K562 (cell line): ENCODE results near the gene KEL. TPM values are rescaled to one million over a fixed set of nuclear protein-coding genes. Genes with fewer than 3 reads are reported as not detected.

Experiments used
- ARNT ChIP-seq, 2 experiments: fragments of 450-650 bp; IDR thresholded peaks; 2 replicates each; pipeline ENCODE4 v1.6.1; 2016; ENCODE audit warnings: mild to moderate bottlenecking in 1 of 2
- CREM ChIP-seq: IDR thresholded peaks from 2 replicates; pipeline ENCODE4 v1.6.1; 2014; ENCODE audit warnings: antibody characterized with exemption, low read depth
- GATAD2B ChIP-seq: fragments of 450-650 bp; IDR thresholded peaks from 2 replicates; pipeline ENCODE4 v1.6.1; 2017; ENCODE audit warnings: mild to moderate bottlenecking, borderline replicate concordance
- KLF10 ChIP-seq: fragments of 250-450 bp; sonication (Bioruptor Pico); IDR thresholded peaks from 2 replicates; pipeline ENCODE4 v1.6.1; 2021; ENCODE audit warnings: matching md5 sums
- MTF1 ChIP-seq: fragments of 250-450 bp; sonication (Bioruptor Pico); IDR thresholded peaks from 2 replicates; pipeline ENCODE4 v1.9.0; 2021; ENCODE audit warnings: moderate library complexity, mild to moderate bottlenecking, inconsistent platforms, borderline replicate concordance
- PHF8 ChIP-seq: fragments of 200-600 bp; sonication (generic); IDR thresholded peaks from 2 replicates; pipeline ENCODE4 v1.6.1; 2012; ENCODE audit warnings: mixed run types, mild to moderate bottlenecking, inconsistent platforms, low read length, moderate library complexity, borderline replicate concordance
- POLR3A ChIP-seq: IDR thresholded peaks from 2 replicates; pipeline ENCODE4 v1.6.1; 2011; ENCODE audit warnings: borderline replicate concordance, mild to moderate bottlenecking, moderate library complexity; ENCODE audit not compliant: insufficient read length, insufficient read depth; ENCODE audit errors: extremely low read depth
- SMARCC2 ChIP-seq: fragments of 450-650 bp; IDR thresholded peaks from 2 replicates; pipeline ENCODE4 v1.6.1; 2017; ENCODE audit warnings: antibody characterized with exemption, moderate library complexity, mild to moderate bottlenecking, low read depth
- ZBTB7A ChIP-seq: IDR thresholded peaks from 2 replicates; pipeline ENCODE4 v1.6.1; 2011; ENCODE audit warnings: low read depth, mild to moderate bottlenecking, low read length, moderate library complexity, borderline replicate concordance; ENCODE audit not compliant: control insufficient read depth
- ZNF165 ChIP-seq: fragments of 250-450 bp; sonication (Bioruptor Pico); IDR thresholded peaks from 2 replicates; pipeline ENCODE4 v1.4.0; 2020; ENCODE audit warnings: borderline replicate concordance
- ZNF274 ChIP-seq: IDR thresholded peaks from 2 replicates; pipeline ENCODE4 v1.6.1; 2011; ENCODE audit warnings: low read depth, mild to moderate bottlenecking, low read length, moderate library complexity, borderline replicate concordance
- ZNF282 ChIP-seq: sonication (generic); formaldehyde crosslinking; IDR thresholded peaks from 2 replicates; pipeline ENCODE4 v1.8.1; 2023; ENCODE audit warnings: missing genetic modification reagents
- ZNF41 ChIP-seq: fragments of 250-450 bp; sonication (Bioruptor Pico); conservative IDR thresholded peaks from 2 replicates; pipeline ENCODE4 v1.4.0; 2020; ENCODE audit warnings: mild to moderate bottlenecking
- ZNF589 ChIP-seq: fragments of 200-800 bp; sonication (Bioruptor generic); IDR thresholded peaks from 2 replicates; pipeline ENCODE4 v1.6.1; 2016; ENCODE audit warnings: low read depth, missing genetic modification characterization, missing compliant biosample characterization
- polyA plus RNA-seq, 8 experiments: library from polyadenylated mRNA; depleted of rRNA in 4 of 8; stranded (reverse) in 5 of 8; unstranded in 3 of 8; fragments of >200 nt; fragmentation: Nextera tagmentation in 2 of 8; fragmentation: Illumina TruSeq in 1 of 8; extraction: Ambion mirVana in 2 of 8; extraction: Trizol in 1 of 8; gene quantifications; 2 replicates each; pipeline versions ENCODE4 v1.2.1 to v1.2.3, GENCODE V29; 2011 to 2014; ENCODE audit warnings: inconsistent platforms in 1 of 8, missing spikeins in 1 of 8
- total RNA-seq, 7 experiments: library from RNA; depleted of rRNA in 6 of 7; stranded (reverse); fragments of >200 nt in 6 of 7; fragmentation: Illumina TruSeq in 2 of 7; extraction: Trizol in 2 of 7; gene quantifications; 2 replicates each; pipeline versions ENCODE4 v1.2.1 to v1.2.3, GENCODE V29; 2011 to 2021; ENCODE audit warnings: low replicate concordance in 1 of 7
- TF ChIP-seq, protein P1 (sequence below): fragments of 150-350 bp; conservative IDR thresholded peaks from 2 replicates; pipeline ENCODE4 v1.6.1; 2014; ENCODE audit warnings: low read length
- TF ChIP-seq, protein P2 (sequence below), 2 experiments: fragments of 200-800 bp in 1 of 2; sonication (Bioruptor generic) in 1 of 2; sonication (generic) in 1 of 2; formaldehyde crosslinking in 1 of 2; IDR thresholded peaks in 1 of 2; conservative IDR thresholded peaks in 1 of 2; 2 replicates each; pipeline versions ENCODE4 v1.5.0 to v1.6.1; 2016 to 2020; ENCODE audit warnings: missing compliant biosample characterization in 1 of 2, missing genetic modification characterization in 1 of 2, missing genetic modification reagents in 1 of 2

The KEL gene
- total and polyA plus RNA-seq, 9 of the 15 experiments (the other 6 are each of a cell fraction or from before 2014, with no cell fraction given): 9.0 to 47.4 (median 22.2) TPM

DNA sequence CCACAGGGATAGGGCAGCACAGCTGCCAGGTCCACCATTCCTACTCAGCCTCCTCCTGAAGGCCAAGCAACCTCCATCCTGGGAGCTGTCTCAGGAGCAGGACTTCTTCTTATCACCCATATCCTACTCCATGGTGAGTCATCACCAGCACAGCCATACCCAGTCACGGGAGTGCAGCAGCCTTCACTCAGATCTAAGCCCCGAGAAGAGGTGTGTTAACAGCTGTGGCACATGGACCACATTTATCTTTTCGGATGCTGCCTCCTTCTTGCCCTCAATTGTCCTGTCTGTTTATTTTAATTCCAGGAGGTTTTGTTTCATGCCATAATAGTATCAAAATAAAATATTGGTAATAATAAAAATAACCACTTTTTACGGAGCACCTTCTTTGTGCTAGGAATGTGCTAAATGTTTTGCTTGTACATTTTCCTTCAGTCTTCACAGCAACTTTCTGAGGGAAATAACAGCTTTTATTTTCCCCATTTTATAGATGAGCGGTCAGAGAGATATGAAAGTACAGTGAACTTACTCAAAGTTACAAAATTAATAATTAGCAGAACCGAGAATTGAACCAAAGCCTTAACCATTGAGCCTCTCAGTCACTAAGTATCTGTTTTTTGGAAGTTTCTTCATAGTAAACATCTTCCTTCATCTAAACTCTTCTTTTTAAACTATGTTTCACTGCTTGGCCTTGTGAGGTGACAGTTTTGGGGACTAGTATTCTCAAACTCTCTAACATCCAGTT lies 2.5 kb upstream of the KEL start (continued):
- TF ChIP-seq GATAD2B (no peak), PHF8 (no peak), ZNF165 (no peak), KLF10 (CRISPR knock-in tag) (no peak), ZNF282 (CRISPR knock-in tag) (no peak), CREM (peak; percentile 69), ZBTB7A (no peak), ZNF589 (CRISPR knock-in tag) (no peak), ZNF41 (no peak), POLR3A (no peak), ZNF274 (no peak), ARNT (IDR thresholded peaks at IDR 0.05) (no peak), MTF1 (no peak), SMARCC2 (peak; percentile 72; the same call in 1 of the 2 replicates)
- TF ChIP-seq, protein P1, sequence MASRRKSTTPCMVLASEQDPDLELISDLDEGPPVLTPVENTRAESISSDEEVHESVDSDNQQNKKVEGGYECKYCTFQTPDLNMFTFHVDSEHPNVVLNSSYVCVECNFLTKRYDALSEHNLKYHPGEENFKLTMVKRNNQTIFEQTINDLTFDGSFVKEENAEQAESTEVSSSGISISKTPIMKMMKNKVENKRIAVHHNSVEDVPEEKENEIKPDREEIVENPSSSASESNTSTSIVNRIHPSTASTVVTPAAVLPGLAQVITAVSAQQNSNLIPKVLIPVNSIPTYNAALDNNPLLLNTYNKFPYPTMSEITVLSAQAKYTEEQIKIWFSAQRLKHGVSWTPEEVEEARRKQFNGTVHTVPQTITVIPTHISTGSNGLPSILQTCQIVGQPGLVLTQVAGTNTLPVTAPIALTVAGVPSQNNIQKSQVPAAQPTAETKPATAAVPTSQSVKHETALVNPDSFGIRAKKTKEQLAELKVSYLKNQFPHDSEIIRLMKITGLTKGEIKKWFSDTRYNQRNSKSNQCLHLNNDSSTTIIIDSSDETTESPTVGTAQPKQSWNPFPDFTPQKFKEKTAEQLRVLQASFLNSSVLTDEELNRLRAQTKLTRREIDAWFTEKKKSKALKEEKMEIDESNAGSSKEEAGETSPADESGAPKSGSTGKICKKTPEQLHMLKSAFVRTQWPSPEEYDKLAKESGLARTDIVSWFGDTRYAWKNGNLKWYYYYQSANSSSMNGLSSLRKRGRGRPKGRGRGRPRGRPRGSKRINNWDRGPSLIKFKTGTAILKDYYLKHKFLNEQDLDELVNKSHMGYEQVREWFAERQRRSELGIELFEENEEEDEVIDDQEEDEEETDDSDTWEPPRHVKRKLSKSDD: no peak
- TF ChIP-seq, protein P2, sequence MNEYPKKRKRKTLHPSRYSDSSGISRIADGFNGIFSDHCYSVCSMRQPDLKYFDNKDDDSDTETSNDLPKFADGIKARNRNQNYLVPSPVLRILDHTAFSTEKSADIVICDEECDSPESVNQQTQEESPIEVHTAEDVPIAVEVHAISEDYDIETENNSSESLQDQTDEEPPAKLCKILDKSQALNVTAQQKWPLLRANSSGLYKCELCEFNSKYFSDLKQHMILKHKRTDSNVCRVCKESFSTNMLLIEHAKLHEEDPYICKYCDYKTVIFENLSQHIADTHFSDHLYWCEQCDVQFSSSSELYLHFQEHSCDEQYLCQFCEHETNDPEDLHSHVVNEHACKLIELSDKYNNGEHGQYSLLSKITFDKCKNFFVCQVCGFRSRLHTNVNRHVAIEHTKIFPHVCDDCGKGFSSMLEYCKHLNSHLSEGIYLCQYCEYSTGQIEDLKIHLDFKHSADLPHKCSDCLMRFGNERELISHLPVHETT (CRISPR knock-in tag; conservative IDR thresholded peaks at IDR 0.05 in 1 of 2, IDR thresholded peaks at IDR 0.05 in 1 of 2): no peak
